NB4 (cell line): ENCODE results near the gene SIL1.

Experiments
- MYC ChIP-seq: IDR thresholded peaks from 2 replicates; pipeline ENCODE4 v1.6.1; 2011; ENCODE audit warnings: low read depth, low read length
- TF ChIP-seq, protein P1 (sequence below): IDR thresholded peaks from one replicate; pipeline ENCODE4 v1.5.1; 2012; ENCODE audit warnings: low read depth, low read length

DNA sequence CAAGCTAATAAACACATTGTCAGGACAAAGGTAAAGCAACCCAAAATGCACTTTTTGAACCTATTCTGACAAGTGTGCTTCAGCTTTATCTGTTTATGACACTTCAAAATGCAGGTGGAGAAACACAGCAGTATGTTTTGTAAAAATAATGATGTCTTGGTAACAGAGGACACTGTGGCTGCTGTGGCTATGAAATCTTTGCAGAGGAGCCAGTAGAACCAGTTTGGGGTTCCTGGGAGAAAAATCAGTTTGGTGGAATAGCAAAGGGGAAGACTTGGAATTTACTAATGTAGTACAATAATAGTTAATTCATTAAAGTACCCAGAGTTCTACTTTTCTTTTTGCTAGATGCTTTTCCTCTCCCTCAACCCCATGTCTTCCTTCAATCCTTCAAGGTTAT is 40.6 kb downstream of the SIL1 start:
- TF ChIP-seq, protein P1, sequence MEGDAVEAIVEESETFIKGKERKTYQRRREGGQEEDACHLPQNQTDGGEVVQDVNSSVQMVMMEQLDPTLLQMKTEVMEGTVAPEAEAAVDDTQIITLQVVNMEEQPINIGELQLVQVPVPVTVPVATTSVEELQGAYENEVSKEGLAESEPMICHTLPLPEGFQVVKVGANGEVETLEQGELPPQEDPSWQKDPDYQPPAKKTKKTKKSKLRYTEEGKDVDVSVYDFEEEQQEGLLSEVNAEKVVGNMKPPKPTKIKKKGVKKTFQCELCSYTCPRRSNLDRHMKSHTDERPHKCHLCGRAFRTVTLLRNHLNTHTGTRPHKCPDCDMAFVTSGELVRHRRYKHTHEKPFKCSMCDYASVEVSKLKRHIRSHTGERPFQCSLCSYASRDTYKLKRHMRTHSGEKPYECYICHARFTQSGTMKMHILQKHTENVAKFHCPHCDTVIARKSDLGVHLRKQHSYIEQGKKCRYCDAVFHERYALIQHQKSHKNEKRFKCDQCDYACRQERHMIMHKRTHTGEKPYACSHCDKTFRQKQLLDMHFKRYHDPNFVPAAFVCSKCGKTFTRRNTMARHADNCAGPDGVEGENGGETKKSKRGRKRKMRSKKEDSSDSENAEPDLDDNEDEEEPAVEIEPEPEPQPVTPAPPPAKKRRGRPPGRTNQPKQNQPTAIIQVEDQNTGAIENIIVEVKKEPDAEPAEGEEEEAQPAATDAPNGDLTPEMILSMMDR, result no peak
- TF ChIP-seq MYC, result no peak
